ENCODE measurements around the gene GZF1.
A peak's percentile ranks its signal among the peaks of the same experiment; 100 is the strongest.

Gene GZF1

GRCh38 chr20:23361476-23362391 lies at the start of gene GZF1:
Gene GZF1, plus strand, starts transcription at chr20:23362182. Its CDS starts 2,202 bp downstream, at chr20:23364384.
- TF ChIP-seq CTCF (IDR thresholded peaks at IDR 0.05; ENCODE audit: insufficient read depth, missing control alignments) = no peak
- no peak for FAIRE-seq

GRCh38 chr20:23313271-23313670 lies 48.7 kb upstream of the GZF1 start:
- DNase-seq (ENCODE audit: insufficient read length, low spot score) (no peak), FAIRE-seq (no peak)

More at GRCh38 chr20:23361476-23362391, at the start of gene GZF1:
- peak; percentile 55 for DNase-seq (ENCODE audit: insufficient read length, low spot score)

DNA sequence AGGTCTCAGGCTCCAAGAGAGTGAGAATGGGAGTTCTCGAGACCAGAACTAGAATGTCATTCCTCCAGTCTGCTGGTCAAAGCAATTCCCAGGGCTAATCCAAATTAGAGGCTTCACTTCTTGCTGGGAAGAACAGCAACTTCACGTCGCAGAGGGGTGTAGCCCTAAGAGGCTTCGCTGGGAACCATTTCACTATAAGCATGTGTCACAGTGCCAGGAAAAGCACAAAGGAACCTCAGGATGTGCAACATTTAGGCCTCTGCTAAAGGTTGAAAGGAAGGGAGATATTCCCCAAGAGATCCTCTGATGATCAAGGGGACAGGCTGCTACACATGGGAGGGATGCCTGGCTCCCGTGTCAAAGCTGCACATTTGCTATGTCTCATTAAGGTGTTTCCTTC lies 47.3 kb upstream of the GZF1 start:
- DNase-seq (ENCODE audit: insufficient read length, low spot score) (no peak), FAIRE-seq (no peak)
- no peak for TF ChIP-seq CTCF (IDR thresholded peaks at IDR 0.05; ENCODE audit: insufficient read depth, missing control alignments)

More at GRCh38 chr20:23313271-23313670, 48.7 kb upstream of the GZF1 start:
- TF ChIP-seq CTCF (IDR thresholded peaks at IDR 0.05; ENCODE audit: insufficient read depth, missing control alignments) = no peak

GRCh38 chr20:23315099-23315498 lies 46.9 kb upstream of the GZF1 start:
- DNase-seq (ENCODE audit: insufficient read length, low spot score) (no peak), FAIRE-seq (no peak)
- TF ChIP-seq CTCF (IDR thresholded peaks at IDR 0.05; ENCODE audit: insufficient read depth, missing control alignments) = no peak

DNA sequence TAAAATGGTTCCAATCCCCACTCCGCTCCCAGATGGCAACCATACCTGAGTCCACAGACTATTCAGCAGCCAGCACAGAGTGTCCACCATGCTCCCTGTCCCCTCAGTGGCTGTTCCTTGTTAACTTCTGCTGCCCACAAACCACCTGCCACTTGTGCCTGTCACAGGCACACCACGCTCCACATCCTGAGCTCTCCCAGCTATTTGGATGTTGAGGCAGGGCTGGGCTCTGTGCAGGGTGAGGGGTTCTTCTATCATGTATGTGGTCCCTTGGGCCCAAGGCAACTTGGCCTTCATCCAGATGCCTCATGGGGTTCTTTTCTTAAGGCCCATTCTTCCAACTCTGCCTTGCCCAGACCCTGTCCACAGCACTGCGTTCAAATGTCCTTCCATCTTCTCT lies 45.4 kb upstream of the GZF1 start:
- FAIRE-seq (no peak), DNase-seq (ENCODE audit: insufficient read length, low spot score) (no peak)
- no peak for TF ChIP-seq CTCF (IDR thresholded peaks at IDR 0.05; ENCODE audit: insufficient read depth, missing control alignments)

DNA sequence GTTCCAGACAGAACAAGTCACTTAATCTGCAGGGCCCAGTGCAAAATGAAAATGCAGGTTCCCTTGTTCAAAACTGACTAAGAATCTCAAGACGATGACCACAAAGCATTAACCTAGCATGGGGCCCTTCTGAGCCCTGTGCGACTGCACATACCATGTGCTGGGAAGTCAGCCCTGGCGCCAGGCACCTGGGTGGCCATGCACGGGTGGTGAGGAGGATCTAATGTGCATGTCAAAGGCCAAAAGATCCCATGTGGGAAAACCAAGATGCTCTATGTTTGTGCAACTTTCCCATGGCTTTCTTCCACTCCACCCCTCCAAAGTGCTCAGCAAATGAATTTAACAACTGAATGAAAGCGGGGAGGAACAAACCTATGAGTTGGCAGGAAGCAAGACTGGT lies 44.9 kb upstream of the GZF1 start:
- no peak for TF ChIP-seq CTCF (IDR thresholded peaks at IDR 0.05; ENCODE audit: insufficient read depth, missing control alignments)
- no peak for FAIRE-seq
- no peak for DNase-seq (ENCODE audit: insufficient read length, low spot score)

- no peak for FAIRE-seq
- TF ChIP-seq CTCF (IDR thresholded peaks at IDR 0.05; ENCODE audit: insufficient read depth, missing control alignments) = no peak
- DNase-seq (ENCODE audit: insufficient read length, low spot score) = no peak
These were observed 43.6 kb upstream of the GZF1 start for GRCh38 chr20:23318347-23318746.

All from D721Med (cell line).